Temporal lobe (tissue), 2 donors: ENCODE measurements around the gene SCN4A. TPM values are rescaled to one million over a fixed set of nuclear protein-coding genes. Genes with fewer than 3 reads are reported as not detected.

Experiments
- small RNA-seq: library from RNA; depleted of rRNA; stranded (forward); fragments of <200 nt; gene quantifications from one replicate; pipeline ENCODE3, GENCODE V24; 2014; ENCODE audit warnings: low replicate concordance
- total RNA-seq: library from RNA; depleted of rRNA; stranded (reverse); fragments of >200 nt; gene quantifications from one replicate; pipeline ENCODE4 v1.2.3, GENCODE V29; 2014

SCN4A gene
- total RNA-seq, 1 donor from 2014 or later = under 0.01 TPM

Small RNA genes within 50 kb of the gene (small RNA-seq; reads per million reads assigned to genes)
- gene AC127029.1 = not detected
- gene GH1 = not detected

Other genes starting within 250 kb of the SCN4A start
- gene STRADA, start 231.1 kb downstream of the SCN4A start, total RNA-seq = 24.8 TPM
- 46.2 TPM for gene CCDC47, start 199.3 kb downstream of the SCN4A start, total RNA-seq
- gene DDX42, start 198.7 kb downstream of the SCN4A start, total RNA-seq = 61.0 TPM
- gene PSMC5, start 145.5 kb downstream of the SCN4A start, total RNA-seq = 35.4 TPM
- gene FTSJ3, start 145.3 kb downstream of the SCN4A start, total RNA-seq = 24.1 TPM
- 4.7 TPM for gene SMARCD2, start 130.2 kb downstream of the SCN4A start, total RNA-seq
- gene CSH2, start 99.2 kb downstream of the SCN4A start, total RNA-seq = not detected
- gene GH2, start 91.0 kb downstream of the SCN4A start, total RNA-seq = not detected
- gene CSH1, start 76.3 kb downstream of the SCN4A start, total RNA-seq = not detected
- not detected for gene CSHL1, start 61.7 kb downstream of the SCN4A start, total RNA-seq
- gene GH1, start 54.1 kb downstream of the SCN4A start, total RNA-seq = not detected
- gene CD79B, start 40.6 kb downstream of the SCN4A start, total RNA-seq = not detected
- 1.5 TPM for gene PRR29, start 25.4 kb upstream of the SCN4A start, total RNA-seq
- 7.1 TPM for gene ICAM2, start 47.7 kb upstream of the SCN4A start, total RNA-seq
- gene ERN1, start 157.2 kb upstream of the SCN4A start, total RNA-seq = 3.4 TPM